Measurements from ENCODE around the gene GBP7.

Gene GBP7

GRCh38 chr1:89165811-89166210, 10.0 kb downstream of the GBP7 start:
- H3K79me2 ChIP-seq (ENCODE audit: insufficient read depth, low read depth): no peaks in the 10 kb centered on the region
- H3K36me3 ChIP-seq (ENCODE audit: insufficient read depth): no peaks in the 10 kb centered on the region
- no peak overlapping the region for H3K4me3 ChIP-seq (IDR thresholded peaks at IDR 0.05; ENCODE audit: insufficient read depth, low read depth, low read length)
- no peak overlapping the region for H3K9ac ChIP-seq
- H3K27me3 ChIP-seq (ENCODE audit: insufficient read depth, low read depth): no peaks in the 10 kb centered on the region
- H3K4me1 ChIP-seq (ENCODE audit: low read depth, poor library complexity, severe bottlenecking): no peaks in the 10 kb centered on the region
- H4K20me1 ChIP-seq (ENCODE audit: insufficient read depth): no peaks in the 10 kb centered on the region
- H3K4me2 ChIP-seq: no peak overlapping the region
- TF ChIP-seq CTCF (conservative IDR thresholded peaks at IDR 0.05; ENCODE audit: low read depth, low read length): no peak
- no peak overlapping the region for H3K27ac ChIP-seq
- no peak overlapping the region for H2AFZ ChIP-seq (ENCODE audit: low read depth)

GRCh38 chr1:89151047-89151446, 24.8 kb downstream of the GBP7 start:
- H3K36me3 ChIP-seq (ENCODE audit: insufficient read depth): no peaks in the 10 kb centered on the region
- no peaks in the 10 kb centered on the region for H3K27me3 ChIP-seq (ENCODE audit: insufficient read depth, low read depth)
- no peaks in the 10 kb centered on the region for H3K4me1 ChIP-seq (ENCODE audit: low read depth, poor library complexity, severe bottlenecking)
- no peak overlapping the region for H3K4me2 ChIP-seq
- no peaks in the 10 kb centered on the region for H3K79me2 ChIP-seq (ENCODE audit: insufficient read depth, low read depth)
- H2AFZ ChIP-seq (ENCODE audit: low read depth): no peak overlapping the region
- TF ChIP-seq CTCF (conservative IDR thresholded peaks at IDR 0.05; ENCODE audit: low read depth, low read length): no peak
- no peak overlapping the region for H3K9ac ChIP-seq
- H3K27ac ChIP-seq: no peak overlapping the region
- no peaks in the 10 kb centered on the region for H4K20me1 ChIP-seq (ENCODE audit: insufficient read depth)
- no peak overlapping the region for H3K4me3 ChIP-seq (IDR thresholded peaks at IDR 0.05; ENCODE audit: insufficient read depth, low read depth, low read length)

GRCh38 chr1:89149976-89150375, 25.8 kb downstream of the GBP7 start:
- H4K20me1 ChIP-seq (ENCODE audit: insufficient read depth): no peaks in the 10 kb centered on the region
- no peak overlapping the region for H3K4me2 ChIP-seq
- H3K4me1 ChIP-seq (ENCODE audit: low read depth, poor library complexity, severe bottlenecking): no peaks in the 10 kb centered on the region
- H3K36me3 ChIP-seq (ENCODE audit: insufficient read depth): no peaks in the 10 kb centered on the region
- no peaks in the 10 kb centered on the region for H3K27me3 ChIP-seq (ENCODE audit: insufficient read depth, low read depth)
- no peak overlapping the region for H3K4me3 ChIP-seq (IDR thresholded peaks at IDR 0.05; ENCODE audit: insufficient read depth, low read depth, low read length)
- no peak overlapping the region for H3K27ac ChIP-seq
- no peaks in the 10 kb centered on the region for H3K79me2 ChIP-seq (ENCODE audit: insufficient read depth, low read depth)
- no peak overlapping the region for H3K9ac ChIP-seq
- H2AFZ ChIP-seq (ENCODE audit: low read depth): no peak overlapping the region
- TF ChIP-seq CTCF (conservative IDR thresholded peaks at IDR 0.05; ENCODE audit: low read depth, low read length): no peak

- Histone ChIP-seq H3K36me3 (ENCODE audit: insufficient read depth) (no peaks in the 10 kb centered on the region), H3K4me3 (IDR thresholded peaks at IDR 0.05; ENCODE audit: insufficient read depth, low read depth, low read length) (no peak overlapping the region), H3K9ac (no peak overlapping the region), H3K27me3 (ENCODE audit: insufficient read depth, low read depth) (no peaks in the 10 kb centered on the region), H3K4me1 (ENCODE audit: low read depth, poor library complexity, severe bottlenecking) (no peaks in the 10 kb centered on the region), H4K20me1 (ENCODE audit: insufficient read depth) (no peaks in the 10 kb centered on the region), H2AFZ (ENCODE audit: low read depth) (no peak overlapping the region), H3K27ac (no peak overlapping the region), H3K79me2 (ENCODE audit: insufficient read depth, low read depth) (no peaks in the 10 kb centered on the region), H3K4me2 (no peak overlapping the region)
- TF ChIP-seq CTCF (conservative IDR thresholded peaks at IDR 0.05; ENCODE audit: low read depth, low read length): no peak
Measured at GRCh38 chr1:89149229-89149628, 26.6 kb downstream of the GBP7 start.
